OCI-M2 (cell line): ENCODE data around the gene APPBP2.
"Not testable (repeated sequence)": the region's sequence is repeated elsewhere in the genome, so short reads cannot be mapped to it uniquely, and the experiment has no call there.

Experiments
- DNase-seq: peaks from one replicate; lab custom pipeline; 2025; ENCODE audit not compliant: unreplicated experiment; lab: John Stamatoyannopoulos, UW

APPBP2 gene, protein sequence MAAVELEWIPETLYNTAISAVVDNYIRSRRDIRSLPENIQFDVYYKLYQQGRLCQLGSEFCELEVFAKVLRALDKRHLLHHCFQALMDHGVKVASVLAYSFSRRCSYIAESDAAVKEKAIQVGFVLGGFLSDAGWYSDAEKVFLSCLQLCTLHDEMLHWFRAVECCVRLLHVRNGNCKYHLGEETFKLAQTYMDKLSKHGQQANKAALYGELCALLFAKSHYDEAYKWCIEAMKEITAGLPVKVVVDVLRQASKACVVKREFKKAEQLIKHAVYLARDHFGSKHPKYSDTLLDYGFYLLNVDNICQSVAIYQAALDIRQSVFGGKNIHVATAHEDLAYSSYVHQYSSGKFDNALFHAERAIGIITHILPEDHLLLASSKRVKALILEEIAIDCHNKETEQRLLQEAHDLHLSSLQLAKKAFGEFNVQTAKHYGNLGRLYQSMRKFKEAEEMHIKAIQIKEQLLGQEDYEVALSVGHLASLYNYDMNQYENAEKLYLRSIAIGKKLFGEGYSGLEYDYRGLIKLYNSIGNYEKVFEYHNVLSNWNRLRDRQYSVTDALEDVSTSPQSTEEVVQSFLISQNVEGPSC

DNA sequence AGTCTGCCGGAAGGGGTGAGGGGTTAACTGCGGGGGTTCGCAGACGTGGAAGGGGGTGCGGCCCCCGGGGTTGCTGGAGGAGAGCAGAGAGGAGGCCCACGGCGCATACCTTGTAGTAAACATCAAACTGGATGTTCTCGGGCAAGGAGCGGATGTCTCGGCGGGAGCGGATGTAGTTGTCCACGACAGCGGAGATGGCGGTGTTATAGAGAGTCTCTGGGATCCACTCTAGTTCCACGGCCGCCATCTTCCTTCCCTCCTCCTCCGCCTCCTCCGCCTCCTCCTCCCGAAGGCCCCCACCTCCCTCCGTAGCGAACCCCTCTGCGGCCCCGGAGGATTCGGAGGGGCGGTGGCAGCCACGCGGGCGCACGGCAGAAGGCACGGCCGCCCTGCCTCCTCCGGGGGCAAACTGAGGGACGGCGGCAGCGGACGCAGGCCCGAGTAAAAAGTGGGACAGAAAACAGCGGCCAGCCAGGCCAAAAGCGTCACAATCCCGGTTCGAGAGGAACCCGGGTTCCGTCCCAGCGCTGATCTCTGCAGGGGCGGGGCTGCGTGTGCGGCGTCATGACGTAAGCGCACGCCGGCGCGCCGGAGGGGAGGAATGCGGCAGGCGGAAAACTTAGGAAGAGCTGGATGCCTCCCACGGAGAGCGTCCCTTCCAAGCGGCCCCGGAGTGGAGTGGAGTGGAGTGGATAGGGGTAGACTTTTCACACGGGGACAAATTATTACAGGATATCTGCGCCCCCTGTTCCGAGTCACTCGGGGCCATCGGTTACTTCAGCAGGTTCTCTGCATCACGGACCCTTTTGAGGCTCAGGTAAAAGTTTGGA, at the start of gene APPBP2:
Gene APPBP2 (minus strand): TSS at position 558 of the 830 bp plus-strand sequence. CDS start 311 bp downstream, at position 247.
- DNase-seq, result no peak

DNA sequence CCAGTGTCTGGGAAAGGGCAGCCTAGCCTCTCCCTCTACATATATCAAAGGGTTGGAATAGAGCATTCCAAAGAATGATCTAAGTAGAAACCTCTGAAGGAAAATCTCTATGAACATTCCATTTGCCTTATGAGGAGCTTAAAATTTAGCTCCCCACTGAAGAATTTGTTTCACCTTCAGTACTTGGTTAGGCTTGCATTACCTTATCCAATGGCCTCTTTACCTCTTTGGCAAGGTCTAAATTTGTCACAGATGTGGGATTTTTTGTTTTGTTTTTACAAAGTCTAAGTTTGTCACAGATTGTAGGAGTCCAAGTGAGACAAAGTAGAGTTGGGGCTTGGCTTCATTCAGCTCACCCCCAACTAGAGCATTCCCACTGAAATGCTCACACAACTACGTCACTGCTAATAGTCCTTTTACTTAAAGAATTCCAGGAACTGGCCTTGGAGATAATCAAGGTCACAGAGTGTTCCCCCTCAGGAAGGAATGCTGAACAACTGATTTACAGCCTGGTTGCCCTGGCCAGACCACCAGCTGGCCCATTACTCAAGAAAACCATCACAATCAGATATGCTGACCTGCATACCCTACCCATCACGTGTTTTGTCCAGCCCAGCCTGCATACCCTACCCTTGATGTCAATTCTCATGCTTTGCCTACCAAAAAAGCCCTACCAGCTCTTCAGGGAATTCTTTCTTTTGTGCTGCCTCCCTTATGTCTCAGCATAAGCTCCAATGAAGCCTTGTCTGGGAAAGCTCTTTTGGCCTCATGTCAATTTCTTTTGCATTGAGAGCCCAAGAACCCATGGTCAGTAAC, 47.4 kb upstream of the APPBP2 start:
- DNase-seq, result no peak

DNA sequence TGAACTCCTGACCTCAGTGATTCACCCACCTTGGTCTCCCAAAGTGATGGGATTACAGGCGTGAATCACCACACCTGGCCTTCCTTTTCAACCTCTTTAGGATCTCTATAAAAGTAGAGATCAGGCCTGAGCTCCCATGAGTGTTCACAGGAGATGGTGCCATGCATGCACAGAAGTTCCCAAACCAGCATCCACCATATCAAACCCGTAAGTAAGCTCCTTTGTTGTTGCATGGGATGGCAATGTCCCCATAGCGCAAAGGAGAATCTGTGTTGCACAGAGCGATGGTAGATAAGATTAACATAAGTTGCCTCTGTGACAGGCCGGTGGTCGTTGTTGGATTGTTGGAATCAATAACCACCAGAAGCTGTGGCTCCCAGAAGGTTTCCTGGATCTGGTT, 39.2 kb upstream of the APPBP2 start:
- no peak for DNase-seq

DNA sequence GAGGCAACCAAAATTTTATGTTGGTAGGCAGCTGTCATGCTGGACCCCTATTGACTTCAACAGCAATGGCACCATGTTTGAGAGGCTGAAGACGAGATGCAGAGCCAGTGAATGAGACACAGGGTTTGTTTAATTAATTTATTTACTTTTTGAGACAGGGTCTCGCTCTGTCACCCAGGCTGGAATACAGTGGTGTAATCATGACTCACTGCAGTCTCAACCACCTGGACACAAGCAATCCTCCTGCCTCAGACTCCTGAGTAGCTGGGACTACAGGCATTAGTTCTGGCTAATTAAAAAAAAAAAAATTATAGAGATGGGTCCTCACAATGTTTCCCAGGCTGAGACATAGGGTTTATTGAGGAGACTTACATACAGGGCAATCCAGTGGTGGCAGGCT, 37.7 kb upstream of the APPBP2 start:
- DNase-seq, result no peak

DNA sequence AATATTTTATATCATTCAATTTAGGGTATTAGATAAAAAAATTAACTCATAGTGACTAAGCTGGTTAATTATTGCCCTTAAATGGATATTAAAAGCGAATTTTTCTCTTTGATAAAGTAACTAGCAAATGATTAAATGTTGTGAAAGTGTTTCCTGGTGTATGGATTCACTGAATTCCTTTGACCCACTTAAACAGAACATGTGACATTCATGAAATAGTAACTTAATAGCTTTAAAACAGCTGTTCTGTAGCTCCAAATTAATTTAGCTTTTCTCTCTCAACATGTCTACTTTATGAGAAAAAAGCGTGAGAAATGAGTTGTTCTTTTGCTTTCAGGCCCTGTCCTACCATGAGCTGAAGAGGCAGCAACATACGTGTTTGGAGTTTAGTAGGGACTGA, 36.4 kb upstream of the APPBP2 start:
- DNase-seq, result no peak

DNA sequence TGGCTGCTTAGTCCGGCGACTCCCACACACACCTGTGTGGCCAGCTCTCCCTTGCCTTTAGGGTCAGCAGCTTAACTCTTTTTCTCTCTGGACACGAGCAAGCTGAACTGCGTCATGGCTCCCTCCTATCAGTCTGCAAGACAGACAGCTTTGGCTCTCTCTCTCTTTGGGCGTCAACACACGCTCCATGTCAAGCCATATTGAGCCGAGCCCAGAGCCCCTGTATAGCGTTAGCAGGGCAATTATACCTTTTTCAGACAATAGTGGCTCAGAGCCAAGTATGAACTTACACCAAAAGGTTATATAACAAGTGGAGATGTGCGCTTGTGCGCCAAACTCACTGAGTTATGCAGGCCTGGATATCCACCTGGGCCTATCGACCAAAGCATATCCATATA, 34.8 kb upstream of the APPBP2 start:
- no peak for DNase-seq

DNA sequence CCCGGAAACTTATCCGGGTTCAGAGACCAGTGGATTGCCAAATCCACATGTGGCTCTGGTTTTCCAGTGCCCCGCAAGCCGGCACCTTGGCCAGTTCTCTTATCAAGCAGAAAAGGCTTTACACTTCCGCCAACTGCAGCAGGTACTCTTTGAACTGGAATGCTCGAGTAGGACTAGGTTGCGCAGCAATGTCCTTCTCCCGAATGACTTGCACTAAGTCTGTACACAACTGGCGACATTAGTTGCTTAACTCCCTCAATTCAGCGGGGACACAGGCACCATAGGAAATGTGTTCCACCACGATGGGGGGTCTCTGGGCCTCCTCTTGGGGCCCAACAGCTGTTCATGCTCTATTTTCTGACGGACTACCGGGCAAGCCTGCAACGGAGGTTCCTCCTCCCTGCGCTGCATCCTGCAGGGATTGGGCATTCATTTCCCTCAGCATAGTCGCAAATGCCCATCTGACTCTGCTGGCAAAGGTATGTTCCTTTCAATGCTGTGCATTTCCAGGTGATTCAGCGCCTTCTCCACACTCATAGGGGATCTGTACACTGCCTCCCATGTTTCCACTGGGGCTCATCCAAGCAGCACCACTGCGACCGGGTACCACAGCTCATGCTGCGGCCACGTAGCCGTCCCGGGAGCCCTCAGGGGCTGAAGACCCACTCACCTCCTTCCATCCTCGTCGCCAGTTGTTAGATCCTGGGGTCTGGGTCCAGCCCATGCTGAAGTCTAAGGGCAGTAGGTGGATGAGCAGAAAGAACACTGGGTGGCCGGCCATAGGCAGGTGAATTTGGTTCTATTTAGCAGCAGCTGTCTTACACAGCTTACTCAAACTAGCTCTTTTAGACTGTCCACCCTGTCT, 34.2 kb upstream of the APPBP2 start:
- no peak for DNase-seq

DNA sequence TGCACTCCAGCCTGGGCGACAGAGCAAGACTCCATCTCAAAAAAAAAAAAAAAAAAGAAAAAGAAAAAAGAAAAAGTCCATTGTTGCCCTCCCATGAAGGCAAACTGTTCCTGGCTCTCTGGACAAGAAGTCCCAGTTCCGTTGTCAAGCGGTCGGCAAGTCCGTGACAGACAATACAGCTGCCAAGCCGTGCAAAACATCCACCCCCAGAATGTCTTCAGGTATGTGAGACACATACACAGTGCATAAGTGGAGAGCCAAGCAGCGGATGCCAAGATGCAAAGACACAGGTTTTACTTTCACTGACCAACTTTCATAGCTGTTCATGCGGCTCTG, 33.6 kb upstream of the APPBP2 start:
- DNase-seq, result no peak

DNA sequence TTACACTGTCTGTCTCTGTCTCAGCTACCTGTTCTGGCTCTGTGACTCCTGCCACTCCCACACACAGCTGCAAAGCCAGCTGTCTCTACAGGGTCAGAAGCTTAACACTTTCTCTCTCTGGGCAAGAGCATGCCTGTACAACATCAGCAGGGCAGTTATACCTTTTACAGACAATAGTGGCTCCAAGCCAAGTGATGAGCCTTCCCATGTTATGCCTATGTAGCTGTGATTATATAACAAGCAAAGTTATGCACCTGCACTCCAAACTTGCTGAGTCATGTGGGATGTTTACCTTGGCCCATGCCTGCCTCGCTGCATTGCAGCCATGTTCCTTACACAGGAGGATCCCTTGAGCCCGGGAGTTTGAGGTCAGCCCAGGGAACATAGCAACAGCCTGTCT, 31.8 kb upstream of the APPBP2 start:
- no peak for DNase-seq

DNA sequence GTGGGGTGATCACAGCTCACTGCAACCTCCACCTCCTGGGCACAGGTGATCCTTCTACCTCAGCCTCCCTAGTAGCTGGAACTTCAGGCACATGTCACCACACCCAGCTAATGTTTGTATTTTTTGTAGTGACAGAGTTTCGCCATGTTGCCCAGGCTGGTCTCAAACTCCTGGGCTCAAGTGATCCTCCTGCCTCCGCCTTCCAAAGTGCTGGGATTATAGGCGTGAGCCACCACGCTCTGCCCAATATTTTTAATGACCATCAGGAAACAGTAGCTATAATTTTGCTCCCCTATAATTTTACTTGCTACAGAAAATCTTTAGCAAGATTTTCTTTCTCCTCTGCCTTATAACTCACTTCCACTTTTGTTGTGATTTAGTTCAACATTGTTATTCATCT, 29.7 kb upstream of the APPBP2 start:
- DNase-seq, result no peak

DNA sequence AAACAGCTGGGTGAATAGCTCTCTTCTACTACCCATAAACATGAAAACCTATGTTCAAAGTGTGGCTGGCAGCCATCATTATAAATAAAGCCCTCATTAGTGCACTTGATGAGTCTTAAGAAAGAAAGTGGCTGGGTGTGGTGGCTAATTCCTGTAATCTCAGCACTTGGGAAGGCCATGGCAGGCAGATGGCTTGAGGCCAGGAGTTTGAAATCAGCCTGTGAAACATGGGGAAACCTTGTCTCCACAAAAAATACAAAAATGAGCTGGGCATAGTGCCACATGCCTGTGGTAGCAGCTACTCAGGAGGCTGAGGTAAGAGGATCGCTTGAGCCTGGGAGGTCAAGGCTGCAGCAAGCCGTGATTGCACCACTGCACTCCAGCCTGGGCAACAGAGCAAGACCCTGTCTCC, 28.3 kb upstream of the APPBP2 start:
- no peak for DNase-seq

DNA sequence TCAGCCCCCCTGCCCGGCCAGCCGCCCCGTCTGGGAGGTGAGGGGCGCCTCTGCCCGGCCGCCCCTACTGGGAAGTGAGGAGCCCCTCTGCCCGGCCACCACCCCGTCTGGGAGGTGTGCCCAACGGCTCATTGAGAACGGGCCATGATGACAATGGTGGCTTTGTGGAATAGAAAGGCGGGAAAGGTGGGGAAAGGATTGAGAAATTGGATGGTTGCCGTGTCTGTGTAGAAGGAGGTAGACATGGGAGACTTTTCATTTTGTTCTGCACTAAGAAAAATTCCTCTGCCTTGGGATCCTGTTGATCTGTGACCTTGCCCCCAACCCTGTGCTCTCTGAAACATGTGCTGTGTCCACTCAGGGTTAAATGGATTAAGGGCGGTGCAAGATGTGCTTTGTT, 26.2 kb upstream of the APPBP2 start:
- DNase-seq, result not testable (repeated sequence)

DNA sequence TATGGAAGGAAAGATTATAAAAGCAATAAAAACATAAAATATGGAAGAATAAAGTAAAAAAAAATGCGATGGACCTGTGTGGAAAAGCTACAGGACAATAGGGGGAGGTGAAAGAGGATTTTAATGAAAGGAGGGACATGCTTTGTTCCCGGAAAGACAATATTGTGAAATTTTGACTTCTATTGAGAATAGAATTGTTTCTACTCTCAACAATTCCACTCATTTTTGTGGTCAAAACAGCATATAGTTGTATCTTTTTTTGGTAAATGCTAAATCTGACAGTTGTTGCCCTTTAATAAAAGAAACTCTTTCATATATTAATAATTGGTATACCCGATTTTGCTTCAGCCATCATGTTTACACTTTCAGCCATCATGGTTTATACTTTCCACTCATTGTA, 22.9 kb upstream of the APPBP2 start:
- no peak for DNase-seq

DNA sequence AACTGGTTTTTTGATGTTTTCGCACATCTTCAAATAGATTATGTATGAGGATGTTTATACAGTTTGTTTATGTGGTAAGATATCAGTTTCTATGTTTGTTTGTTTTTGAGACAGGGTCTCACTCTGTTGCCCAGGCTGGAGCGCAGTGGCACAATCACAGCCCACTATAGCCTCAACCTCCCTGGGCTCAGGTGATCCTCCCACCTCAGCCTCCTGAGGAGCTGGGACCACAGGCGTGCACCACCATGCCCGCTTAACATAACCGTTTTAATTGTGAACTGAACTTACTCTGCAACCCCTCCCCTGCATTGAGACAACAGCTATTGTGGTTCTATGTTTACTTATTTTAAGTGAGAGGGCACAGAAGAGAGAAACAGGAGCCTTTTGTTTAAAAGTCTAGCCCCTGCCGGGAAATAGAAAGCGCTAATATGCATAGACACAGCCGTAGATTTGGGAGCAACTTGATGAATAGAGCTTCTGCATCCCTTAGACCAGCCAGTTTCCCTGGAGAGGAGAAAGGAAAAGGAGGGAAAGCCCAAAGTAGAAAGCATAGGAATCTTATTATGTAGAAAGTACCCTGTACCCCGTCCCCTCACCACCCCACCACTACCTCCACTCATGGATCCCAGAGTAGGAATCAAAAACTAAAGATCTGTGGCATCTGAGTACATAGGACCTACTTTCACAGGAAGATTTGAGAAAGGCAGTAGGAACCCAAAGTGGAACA, 19.6 kb upstream of the APPBP2 start:
- DNase-seq, result no peak

DNA sequence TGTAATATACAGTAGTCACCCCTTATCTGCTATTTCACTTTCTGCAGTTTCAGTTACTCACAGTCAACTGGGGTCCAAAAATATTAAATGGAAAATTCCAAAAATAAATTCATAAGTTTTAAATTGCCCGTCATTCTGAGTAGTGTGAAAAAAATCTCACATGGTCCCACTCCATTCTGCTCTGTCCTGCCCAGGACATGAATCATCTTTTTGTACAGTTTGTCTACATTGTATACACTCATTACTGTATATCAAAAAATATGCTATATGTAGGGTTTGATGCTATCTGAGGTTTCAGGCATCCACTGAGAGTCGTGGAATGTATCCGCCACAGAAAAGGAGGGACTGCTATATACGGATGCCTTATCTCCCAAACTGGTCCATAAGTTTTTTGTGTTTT, 16.0 kb upstream of the APPBP2 start:
- no peak for DNase-seq

DNA sequence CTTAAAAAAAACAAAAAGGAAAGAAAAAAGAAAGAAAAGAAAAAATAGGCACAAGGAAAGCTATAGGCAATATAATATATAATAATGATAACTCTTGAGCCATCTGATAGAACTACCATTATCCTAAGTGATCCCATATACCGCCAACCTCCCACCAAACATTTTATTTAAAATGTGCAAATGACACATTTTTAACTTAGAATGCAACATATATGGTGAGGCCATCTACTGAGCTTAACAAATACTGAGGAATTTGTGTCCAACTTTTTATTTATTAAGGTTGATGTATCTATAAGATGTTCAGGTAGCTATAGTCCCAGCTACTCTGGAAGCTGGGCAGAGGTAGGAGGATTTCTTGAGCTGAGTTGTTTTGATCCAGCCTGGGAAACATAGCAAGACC, 14.4 kb upstream of the APPBP2 start:
- DNase-seq, result no peak

DNA sequence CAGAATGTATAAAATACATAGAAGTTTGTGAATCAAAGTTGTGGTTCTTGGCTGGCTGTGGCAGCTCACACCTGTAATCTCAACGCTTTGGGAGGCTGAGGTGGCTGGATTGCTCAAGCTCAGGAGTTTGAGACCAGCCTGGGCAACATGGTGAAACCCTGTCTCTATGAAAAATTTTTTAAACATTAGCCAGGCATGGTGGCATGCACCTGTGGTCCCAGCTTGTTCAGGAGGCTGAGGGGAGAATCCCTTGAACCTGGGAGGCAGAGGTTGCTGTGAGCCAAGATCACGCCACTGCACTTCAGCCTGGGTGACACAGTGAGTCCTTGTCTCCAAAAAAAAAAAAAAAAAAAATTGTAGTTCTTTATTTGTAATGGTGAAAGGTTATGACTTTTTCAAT, 13.8 kb upstream of the APPBP2 start:
- DNase-seq, result no peak

DNA sequence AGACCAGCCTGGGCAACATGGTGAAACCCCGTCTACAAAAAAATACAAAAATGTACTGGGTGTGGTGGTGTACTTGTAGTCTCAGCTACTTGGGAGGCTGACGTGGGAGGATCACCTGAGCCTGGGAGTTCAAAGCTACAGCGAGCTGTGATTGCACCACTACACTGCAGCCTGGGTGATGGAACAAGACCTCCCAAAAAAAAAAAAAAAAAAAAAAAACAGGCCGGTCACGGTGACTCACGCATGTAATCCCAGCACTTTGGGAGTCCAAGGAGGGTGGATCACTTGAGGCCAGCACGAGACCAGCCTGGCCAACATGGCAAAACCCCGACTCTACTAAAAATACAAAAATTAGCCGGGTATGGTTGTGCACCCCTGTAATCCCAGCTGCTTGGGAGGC, 12.7 kb upstream of the APPBP2 start:
- no peak for DNase-seq

DNA sequence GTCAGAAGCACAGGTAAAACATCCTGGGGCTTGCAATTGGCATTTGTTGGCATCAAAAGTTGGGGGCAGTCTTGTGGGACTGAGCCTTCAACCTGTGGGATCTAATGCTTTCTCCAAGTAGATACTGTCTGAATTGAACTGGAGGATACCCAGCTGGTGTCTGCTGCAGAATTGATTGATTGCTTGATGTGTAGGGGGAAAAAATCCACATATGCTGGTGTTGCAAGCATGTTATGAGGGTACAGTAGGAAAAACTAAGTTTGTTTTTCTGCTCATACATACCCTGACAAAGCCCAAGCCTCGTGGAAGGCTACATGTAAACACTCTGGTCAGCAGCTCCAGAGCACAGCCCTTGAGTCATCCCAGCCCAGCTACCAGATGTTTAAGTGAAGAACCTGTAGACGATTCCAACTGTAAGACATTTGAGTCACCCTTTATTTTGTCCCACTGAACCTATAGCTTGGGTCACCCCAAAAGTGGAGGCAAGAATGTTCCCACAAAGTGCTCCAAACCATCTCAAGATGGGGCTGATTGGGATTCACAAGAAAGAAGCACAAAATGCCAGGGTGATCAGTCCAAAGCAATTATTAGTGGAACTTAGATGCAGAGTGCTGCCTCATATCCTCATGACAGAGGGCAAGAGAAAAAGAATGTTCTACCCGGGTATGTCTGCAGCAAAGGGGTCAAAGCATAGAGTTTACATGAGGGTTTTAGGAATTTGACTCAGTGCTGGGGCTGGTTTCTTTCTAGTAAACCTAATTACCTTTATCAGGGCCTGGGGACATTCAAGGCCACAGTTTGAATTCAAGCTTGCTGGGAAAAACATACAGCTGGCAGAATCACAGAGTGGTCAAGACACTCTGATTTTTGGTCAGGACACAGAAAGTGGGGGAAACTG, 9.6 kb upstream of the APPBP2 start:
- DNase-seq, result no peak
